ENCODE results near the gene SVIL. TPM values are rescaled to one million over a fixed set of nuclear protein-coding genes. Genes with fewer than 3 reads are reported as not detected.

Gene SVIL
- total RNA-seq, 3 donors from 2014 or later: 67.6 to 1,278 (median 86.0) TPM

DNA sequence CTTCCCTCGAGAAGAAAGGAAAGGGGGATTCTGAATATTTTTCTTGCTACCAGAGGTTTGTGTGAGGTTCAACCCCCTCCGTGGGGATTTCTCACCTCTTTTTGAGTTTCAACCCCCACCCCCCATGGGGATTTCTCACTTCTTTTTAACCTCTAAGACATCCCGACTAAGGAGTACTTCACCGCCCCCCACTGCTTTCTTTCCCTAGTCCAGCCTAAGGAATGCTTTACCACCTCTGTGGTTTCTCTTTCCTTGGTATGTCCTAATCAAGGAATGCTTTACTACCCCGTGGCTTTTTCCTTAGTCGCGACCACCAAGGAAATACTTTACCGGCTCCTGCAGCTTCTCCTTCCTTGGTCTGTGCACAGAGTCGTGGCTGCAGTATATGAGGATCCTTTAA is 196.5 kb downstream of the SVIL start:
- no peak for DNase-seq
- TF ChIP-seq CTCF (IDR thresholded peaks at IDR 0.05): no peak
- intact Hi-C loops (cut with DNase I, micrococcal nuclease): no loop called here
- no peaks in the 10 kb centered on the region for H3K36me3 ChIP-seq (ENCODE audit: low read depth)
- peaks cover 33% of the 10 kb centered on the region for H3K9me3 ChIP-seq
- H3K4me3 ChIP-seq: no peak overlapping the region
- no peak for ATAC-seq
- H3K4me1 ChIP-seq (ENCODE audit: low read depth): no peaks in the 10 kb centered on the region

GRCh38 chr10:29437871-29438270 is 196.9 kb downstream of the SVIL start:
- Histone ChIP-seq H3K4me1 (ENCODE audit: low read depth) (no peaks in the 10 kb centered on the region), H3K9me3 (peaks cover 33% of the 10 kb centered on the region), H3K4me3 (no peak overlapping the region), H3K36me3 (ENCODE audit: low read depth) (no peaks in the 10 kb centered on the region)
- ATAC-seq (no peak), DNase-seq (no peak)
- intact Hi-C loops (cut with DNase I, micrococcal nuclease): no loop called here
- no peak for TF ChIP-seq CTCF (IDR thresholded peaks at IDR 0.05)

- DNase-seq (no peak), ATAC-seq (peak; percentile 60)
- Histone ChIP-seq H3K9me3 (peaks cover 33% of the 10 kb centered on the region), H3K36me3 (ENCODE audit: low read depth) (no peaks in the 10 kb centered on the region), H3K4me1 (ENCODE audit: low read depth) (no peaks in the 10 kb centered on the region), H3K4me3 (no peak overlapping the region)
- TF ChIP-seq CTCF (IDR thresholded peaks at IDR 0.05): no peak
- intact Hi-C loops (cut with DNase I, micrococcal nuclease): no loop called here
These were observed 198.8 kb downstream of the SVIL start for GRCh38 chr10:29435809-29436501.

- H3K4me3 ChIP-seq: no peak overlapping the region
- H3K9me3 ChIP-seq: peaks cover 29% of the 10 kb centered on the region
- no peaks in the 10 kb centered on the region for H3K4me1 ChIP-seq (ENCODE audit: low read depth)
- no peak for TF ChIP-seq CTCF (IDR thresholded peaks at IDR 0.05)
- no peaks in the 10 kb centered on the region for H3K36me3 ChIP-seq (ENCODE audit: low read depth)
- ATAC-seq (no peak), DNase-seq (no peak)
- intact Hi-C loops (cut with DNase I, micrococcal nuclease): no loop called here
These were observed 200.7 kb downstream of the SVIL start for GRCh38 chr10:29434111-29434510.

DNA sequence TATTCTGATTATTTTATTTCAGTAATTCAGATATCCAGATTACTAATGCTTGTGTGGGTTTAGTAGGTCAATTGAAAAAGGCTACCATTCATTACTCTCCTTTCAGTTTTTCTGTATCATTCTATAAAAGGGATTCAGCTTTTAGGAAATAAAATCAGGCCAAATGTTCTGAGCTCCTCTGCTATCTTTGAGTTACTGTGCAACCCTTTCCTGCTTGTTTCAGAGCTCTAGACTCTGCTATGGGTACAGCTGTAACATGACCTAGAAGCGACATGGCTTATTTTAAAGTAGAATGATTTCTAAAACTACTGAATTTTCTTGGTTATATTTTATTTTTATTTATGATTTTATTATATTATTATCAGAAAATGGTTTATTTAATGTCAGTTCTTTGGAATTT is 203.1 kb downstream of the SVIL start:
- ATAC-seq (no peak), DNase-seq (no peak)
- no peaks in the 10 kb centered on the region for H3K36me3 ChIP-seq (ENCODE audit: low read depth)
- no peak for TF ChIP-seq CTCF (IDR thresholded peaks at IDR 0.05)
- no peaks in the 10 kb centered on the region for H3K4me1 ChIP-seq (ENCODE audit: low read depth)
- no peak overlapping the region for H3K4me3 ChIP-seq
- intact Hi-C loops (cut with DNase I, micrococcal nuclease): no loop called here
- peaks cover 7% of the 10 kb centered on the region for H3K9me3 ChIP-seq

- Histone ChIP-seq H3K9me3 (no peaks in the 10 kb centered on the region), H3K4me1 (ENCODE audit: low read depth) (no peaks in the 10 kb centered on the region), H3K4me3 (no peak overlapping the region), H3K36me3 (ENCODE audit: low read depth) (no peaks in the 10 kb centered on the region)
- TF ChIP-seq CTCF (IDR thresholded peaks at IDR 0.05): no peak
- ATAC-seq (no peak), DNase-seq (no peak)
- intact Hi-C loops (cut with DNase I, micrococcal nuclease): no loop called here
These were observed 204.7 kb downstream of the SVIL start for GRCh38 chr10:29430101-29430500.
